HG03520 (cell line): ENCODE measurements around the gene FBXL15.
"Not testable (repeated sequence)": the region's sequence is repeated elsewhere in the genome, so short reads cannot be mapped to it uniquely, and the experiment has no call there.

ENCODE experiments used
- ATAC-seq: cut with Tn5 transposase; IDR thresholded peaks from one replicate; pipeline ENCODE4 v1.9.1; 2021; ENCODE audit warnings: mild to moderate bottlenecking, moderate library complexity; ENCODE audit not compliant: unreplicated experiment

Gene FBXL15

DNA sequence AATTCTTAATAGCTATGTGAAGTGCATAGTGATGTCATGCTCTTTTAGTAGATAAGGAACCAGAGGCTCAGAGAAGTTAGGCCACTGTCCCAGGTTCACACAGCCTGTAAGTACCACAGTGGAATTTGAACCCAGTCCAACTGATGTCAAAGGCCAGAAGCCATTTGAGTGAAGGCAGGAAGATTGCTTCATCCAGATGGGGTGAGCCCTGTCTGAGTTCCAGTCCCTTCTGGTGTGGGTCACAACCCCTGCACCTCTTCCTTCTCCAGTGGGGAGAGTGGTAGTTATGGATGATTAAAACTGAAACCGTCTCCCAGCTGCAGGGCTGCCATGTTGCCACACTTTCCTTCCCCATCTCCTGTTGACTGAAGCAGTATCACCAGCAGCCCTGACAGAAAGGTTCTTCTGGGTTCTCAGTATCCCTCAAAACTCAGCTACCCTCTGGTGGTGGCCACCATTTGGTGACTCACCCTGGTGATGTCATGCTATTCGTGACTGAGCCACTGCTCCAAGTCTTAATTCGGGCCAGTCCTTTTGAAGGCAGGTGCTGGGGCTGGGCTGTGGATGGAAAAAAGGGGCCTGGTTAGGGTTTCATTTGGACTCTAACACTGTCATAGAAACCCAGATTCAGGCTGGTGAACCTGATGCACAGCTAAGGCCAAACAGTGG lies 32.2 kb downstream of the FBXL15 start:
- no peak for ATAC-seq

DNA sequence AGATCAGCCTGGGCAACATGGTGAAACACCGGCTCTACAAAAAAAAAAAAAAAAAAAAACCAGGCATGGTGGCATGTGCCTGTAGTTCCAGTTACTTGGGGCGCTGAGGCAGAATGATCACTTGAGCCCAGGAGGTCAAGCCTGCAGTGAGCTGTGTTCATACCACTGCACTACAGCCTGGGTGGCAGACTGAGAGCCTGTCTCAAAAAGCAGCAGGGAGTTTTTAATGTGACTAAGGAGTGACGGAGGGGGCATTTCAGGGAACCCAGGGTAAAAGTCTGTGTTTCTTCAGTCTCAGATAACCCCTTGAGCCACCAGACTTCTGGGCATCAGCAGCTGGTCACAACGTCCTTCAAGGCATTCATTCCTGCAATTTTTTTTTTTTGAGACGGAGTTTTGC lies 32.9 kb downstream of the FBXL15 start:
- ATAC-seq, result no peak

GRCh38 chr10:102454662-102455487 lies 34.2 kb downstream of the FBXL15 start:
- not testable (repeated sequence) for ATAC-seq

DNA sequence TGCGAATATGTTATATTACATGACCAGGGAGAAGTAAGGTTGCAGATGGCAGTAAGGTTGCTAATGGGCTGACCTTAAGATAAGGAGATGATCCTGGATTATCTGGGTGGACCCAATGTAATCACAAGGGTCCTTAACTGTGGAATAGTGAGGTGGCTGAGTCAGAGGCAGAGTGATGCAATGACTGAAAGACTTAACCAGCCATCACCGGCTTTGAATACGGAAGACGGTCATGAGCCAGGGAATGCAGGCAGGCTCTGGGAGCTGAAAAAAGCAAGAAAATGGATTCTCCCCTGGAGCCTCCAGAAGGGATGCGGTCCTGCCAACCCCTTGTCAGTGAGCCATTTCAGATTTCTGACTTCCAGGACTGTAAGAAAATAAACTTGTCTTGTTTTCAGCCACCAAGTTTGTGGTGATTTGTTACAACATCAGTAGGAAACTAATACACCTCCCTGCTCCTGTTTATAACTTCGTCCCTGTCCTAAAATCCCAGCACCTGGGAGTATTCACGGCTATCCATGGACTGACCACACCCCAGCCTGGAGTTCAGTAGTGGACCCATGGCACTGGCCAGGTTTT lies 35.3 kb downstream of the FBXL15 start:
- no peak for ATAC-seq

DNA sequence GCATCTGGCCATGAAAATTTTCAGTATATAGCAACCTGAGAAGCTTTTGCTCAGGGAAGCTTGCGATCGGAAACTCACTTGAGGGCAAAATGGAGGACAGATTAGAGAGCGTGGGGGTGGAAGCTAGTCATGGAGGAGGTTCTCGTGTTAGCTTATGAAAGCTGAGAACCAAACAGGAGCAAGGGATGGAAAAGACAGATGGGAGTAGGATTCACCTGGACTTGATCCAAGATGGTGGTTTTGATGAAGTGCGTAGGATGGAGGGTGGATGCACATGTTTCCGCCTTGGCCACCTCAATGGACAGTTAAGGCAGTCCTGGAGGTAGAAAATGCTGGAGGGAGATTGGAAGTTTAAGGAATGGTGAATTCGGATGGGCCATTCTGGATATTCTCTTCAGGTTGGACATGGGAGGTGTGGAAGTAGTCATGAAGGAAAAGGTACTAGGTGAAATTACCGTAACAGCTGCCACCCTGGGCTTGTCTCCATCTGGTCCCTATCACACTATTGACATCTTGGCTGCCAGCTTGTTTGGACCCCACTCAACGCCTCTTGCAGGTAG lies 37.0 kb downstream of the FBXL15 start:
- ATAC-seq, result no peak

- ATAC-seq, result no peak
Observed at GRCh38 chr10:102458656-102459055, 38.0 kb downstream of the FBXL15 start.

GRCh38 chr10:102460836-102461186 lies 40.2 kb downstream of the FBXL15 start:
- peak; percentile 19 for ATAC-seq

GRCh38 chr10:102461187-102462054 lies 40.8 kb downstream of the FBXL15 start:
- peak; percentile 85 for ATAC-seq

- ATAC-seq, result no peak
Observed at GRCh38 chr10:102462512-102463054, 41.9 kb downstream of the FBXL15 start.

DNA sequence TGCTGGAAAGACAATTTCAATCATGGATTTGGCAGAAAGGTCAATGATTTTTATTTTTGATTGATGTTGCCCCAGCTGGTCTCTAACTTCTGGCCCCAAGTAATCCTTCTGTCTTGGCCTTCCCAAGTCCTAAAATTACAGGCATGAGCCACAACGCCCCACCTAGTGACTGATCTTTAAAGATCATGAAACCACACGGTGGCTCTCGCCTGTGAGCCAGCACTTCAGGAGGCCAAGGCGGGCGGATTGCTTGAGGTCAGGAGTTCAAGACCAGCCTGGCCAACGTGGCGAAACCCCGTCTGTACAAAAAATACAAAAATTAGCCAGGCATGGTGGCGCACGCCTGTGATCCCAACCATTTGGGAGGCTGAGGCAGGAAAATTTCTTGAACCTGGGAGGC lies 43.3 kb downstream of the FBXL15 start:
- no peak for ATAC-seq

GRCh38 chr10:102465466-102465865 lies 44.8 kb downstream of the FBXL15 start:
- no peak for ATAC-seq

DNA sequence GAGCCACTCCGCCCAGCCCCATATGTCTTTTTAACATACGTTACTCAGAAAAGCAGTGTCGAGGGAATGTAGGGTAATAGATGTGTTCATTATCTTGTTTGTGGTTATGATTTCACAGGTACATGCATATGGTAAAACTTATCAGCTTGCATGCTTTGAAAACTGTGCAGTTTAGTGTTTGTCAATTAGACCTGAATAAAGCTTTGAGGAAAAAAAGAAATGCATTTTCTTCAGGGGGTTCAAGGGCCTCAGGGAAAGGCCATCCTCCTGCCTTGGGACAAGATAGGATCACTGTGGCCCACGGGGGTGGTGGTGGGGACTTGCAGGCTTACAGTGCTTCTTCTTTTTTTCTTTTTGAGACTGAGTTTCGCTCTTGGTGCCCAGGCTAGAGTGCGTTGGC lies 46.7 kb downstream of the FBXL15 start:
- no peak for ATAC-seq

DNA sequence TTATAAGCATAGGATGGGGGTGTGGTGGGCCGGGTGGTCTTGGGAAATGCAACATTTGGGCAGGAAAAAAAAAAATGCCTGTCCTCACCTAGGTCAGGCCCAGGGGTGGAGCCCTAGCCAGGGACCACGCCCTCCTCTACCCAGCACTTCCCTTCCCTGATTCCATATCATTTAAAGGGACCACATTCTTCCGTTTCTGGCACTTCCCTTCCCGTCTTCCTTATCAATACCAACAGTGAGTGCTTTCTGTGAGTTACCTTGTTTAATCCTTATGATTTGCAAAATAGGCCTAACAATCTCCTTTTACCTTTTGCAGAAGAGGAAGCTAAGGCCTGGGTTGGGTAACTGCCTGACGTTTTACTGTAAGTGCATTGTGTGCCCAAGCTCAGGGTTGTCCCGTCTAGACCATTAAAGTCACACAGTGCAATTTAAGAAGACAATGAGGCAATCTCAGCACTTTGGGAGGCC lies 47.4 kb downstream of the FBXL15 start:
- no peak for ATAC-seq

GRCh38 chr10:102468683-102469082 lies 48.0 kb downstream of the FBXL15 start:
- ATAC-seq, result no peak

GRCh38 chr10:102470579-102471546 lies 50.2 kb downstream of the FBXL15 start:
- ATAC-seq, result no peak
